Measurements from ENCODE around the gene DPCD.

DNA sequence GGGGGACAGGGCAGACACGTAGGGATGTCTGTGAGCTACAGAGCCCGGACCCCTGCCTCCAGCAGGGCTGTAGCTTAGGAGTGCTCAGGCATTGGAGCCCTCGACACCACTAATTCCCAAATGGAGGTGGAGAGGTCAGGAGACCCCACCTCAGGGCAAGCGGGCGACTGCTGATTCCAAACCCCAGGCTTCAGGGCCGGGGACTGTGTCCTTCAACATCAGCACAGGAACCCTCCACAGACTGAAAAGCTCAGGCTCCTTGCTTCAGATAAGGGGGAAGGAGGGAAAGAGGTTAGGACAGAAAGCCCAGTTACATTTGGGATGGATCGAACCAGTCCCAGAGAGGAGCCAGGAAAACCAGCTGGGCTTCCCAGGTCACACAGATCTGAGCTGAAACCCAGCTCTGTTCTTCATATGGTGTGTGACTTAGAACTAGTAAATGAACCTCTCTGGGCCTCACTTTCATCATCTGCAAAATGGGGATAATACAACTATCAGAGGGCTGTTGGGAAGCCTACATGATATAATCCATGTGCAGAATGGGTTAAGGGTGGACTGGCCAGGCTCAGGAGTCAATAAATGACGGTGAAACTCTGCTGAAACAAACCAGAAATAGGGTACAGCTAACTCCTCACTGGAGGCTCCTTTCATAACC is 16.7 kb upstream of the DPCD start:
- TF ChIP-seq, protein P1, sequence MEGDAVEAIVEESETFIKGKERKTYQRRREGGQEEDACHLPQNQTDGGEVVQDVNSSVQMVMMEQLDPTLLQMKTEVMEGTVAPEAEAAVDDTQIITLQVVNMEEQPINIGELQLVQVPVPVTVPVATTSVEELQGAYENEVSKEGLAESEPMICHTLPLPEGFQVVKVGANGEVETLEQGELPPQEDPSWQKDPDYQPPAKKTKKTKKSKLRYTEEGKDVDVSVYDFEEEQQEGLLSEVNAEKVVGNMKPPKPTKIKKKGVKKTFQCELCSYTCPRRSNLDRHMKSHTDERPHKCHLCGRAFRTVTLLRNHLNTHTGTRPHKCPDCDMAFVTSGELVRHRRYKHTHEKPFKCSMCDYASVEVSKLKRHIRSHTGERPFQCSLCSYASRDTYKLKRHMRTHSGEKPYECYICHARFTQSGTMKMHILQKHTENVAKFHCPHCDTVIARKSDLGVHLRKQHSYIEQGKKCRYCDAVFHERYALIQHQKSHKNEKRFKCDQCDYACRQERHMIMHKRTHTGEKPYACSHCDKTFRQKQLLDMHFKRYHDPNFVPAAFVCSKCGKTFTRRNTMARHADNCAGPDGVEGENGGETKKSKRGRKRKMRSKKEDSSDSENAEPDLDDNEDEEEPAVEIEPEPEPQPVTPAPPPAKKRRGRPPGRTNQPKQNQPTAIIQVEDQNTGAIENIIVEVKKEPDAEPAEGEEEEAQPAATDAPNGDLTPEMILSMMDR (IDR thresholded peaks at IDR 0.05; ENCODE audit: borderline replicate concordance, extremely low read depth, low read length, poor library complexity, severe bottlenecking): no peak
- no peak for TF ChIP-seq EZH2 (IDR thresholded peaks at IDR 0.05; ENCODE audit: borderline replicate concordance, low read depth, low read length, severe bottlenecking)
